A673 (cell line): ENCODE data around the gene HECW1.

Source experiments
- CTCF ChIP-seq: fragments of 300-800, 200-600 bp; sonication (generic); conservative IDR thresholded peaks from 2 replicates; pipeline ENCODE4 v1.5.1; 2017; ENCODE audit warnings: low read depth, mild to moderate bottlenecking, antibody characterized with exemption, low read length, moderate library complexity, mixed read lengths
- EZH2 ChIP-seq: fragments of 200-600 bp; sonication (generic); IDR thresholded peaks from 2 replicates; pipeline ENCODE4 v1.6.1; 2017; ENCODE audit warnings: borderline replicate concordance, low read depth, mild to moderate bottlenecking, mixed read lengths, antibody characterized with exemption, low read length; ENCODE audit not compliant: poor library complexity, severe bottlenecking

- TF ChIP-seq CTCF (no peak), EZH2 (no peak)
Observed at GRCh38 chr7:43083106-43083505, 29.3 kb upstream of the HECW1 start.
